Subcutaneous adipose tissue (tissue), 4 donors: ENCODE data around the gene C17orf50. TPM values are rescaled to one million over a fixed set of nuclear protein-coding genes. Genes with fewer than 3 reads are reported as not detected.

ENCODE experiments used
- total RNA-seq, 4 donors: library from RNA; depleted of rRNA; stranded (reverse); fragments of >200 nt; gene quantifications; one replicate each; pipeline ENCODE4 v1.1.0, GENCODE V29; 2016
- TF ChIP-seq, protein P1 (sequence below): fragments of 450-650 bp; IDR thresholded peaks from one replicate; pipeline ENCODE4 v1.5.1; 2016; ENCODE audit warnings: low read depth, mild to moderate bottlenecking, control low read depth, antibody characterized with exemption, moderate library complexity

Gene C17orf50
- total RNA-seq, 4 donors from 2014 or later: not detected

DNA sequence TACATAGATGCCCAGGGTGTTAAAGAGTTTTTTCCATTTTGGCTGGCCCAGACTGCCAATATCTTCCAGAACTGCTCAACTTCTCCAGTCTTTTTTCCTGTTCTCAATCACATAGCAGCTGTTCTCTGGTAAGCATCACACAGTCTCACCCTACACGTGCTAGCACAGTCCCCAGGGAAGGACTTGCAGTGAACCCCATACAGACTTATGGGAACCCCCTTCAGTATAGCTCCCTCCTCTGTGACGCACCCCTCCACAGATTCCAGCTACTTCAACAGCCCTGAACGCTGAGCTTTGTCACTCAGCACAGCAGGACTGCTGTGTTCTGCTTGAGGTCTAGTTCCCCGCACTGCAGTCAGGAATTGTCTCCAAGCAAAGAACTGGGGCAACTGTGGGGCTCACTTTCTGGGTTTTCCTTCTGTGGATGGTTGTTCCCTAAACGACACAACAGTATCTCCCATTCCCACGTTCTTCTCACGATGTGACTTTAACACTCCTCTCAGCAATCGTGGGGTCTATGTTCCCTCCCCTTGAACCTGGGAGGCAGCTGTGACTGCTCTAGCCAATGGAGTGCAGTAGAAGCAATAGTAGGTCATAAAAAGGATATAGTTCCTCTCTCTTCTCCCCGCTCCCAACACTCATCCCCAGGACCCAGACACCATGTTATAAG, 31.1 kb downstream of the C17orf50 start:
- TF ChIP-seq, protein P1, sequence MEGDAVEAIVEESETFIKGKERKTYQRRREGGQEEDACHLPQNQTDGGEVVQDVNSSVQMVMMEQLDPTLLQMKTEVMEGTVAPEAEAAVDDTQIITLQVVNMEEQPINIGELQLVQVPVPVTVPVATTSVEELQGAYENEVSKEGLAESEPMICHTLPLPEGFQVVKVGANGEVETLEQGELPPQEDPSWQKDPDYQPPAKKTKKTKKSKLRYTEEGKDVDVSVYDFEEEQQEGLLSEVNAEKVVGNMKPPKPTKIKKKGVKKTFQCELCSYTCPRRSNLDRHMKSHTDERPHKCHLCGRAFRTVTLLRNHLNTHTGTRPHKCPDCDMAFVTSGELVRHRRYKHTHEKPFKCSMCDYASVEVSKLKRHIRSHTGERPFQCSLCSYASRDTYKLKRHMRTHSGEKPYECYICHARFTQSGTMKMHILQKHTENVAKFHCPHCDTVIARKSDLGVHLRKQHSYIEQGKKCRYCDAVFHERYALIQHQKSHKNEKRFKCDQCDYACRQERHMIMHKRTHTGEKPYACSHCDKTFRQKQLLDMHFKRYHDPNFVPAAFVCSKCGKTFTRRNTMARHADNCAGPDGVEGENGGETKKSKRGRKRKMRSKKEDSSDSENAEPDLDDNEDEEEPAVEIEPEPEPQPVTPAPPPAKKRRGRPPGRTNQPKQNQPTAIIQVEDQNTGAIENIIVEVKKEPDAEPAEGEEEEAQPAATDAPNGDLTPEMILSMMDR: no peak

DNA sequence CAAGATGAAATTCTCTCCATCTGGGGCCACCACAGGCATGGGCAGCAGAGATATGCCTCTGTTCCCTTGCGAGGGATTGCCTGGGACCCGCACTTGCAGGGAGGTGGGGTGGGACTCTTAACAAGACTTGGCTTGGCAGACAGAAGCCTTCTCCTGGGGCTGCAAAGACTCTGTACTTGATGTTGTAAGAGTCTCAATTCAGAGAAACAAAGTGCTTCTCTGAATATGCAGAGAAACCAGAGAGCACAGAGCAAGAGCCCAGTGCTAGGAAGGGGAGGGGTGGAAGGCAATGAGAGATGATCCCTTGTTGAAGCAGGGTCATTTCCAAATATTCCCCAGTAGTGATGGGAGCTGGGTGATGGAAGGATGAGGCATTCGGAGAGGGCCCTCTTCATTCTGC, 32.6 kb downstream of the C17orf50 start:
- TF ChIP-seq, protein P1: no peak

DNA sequence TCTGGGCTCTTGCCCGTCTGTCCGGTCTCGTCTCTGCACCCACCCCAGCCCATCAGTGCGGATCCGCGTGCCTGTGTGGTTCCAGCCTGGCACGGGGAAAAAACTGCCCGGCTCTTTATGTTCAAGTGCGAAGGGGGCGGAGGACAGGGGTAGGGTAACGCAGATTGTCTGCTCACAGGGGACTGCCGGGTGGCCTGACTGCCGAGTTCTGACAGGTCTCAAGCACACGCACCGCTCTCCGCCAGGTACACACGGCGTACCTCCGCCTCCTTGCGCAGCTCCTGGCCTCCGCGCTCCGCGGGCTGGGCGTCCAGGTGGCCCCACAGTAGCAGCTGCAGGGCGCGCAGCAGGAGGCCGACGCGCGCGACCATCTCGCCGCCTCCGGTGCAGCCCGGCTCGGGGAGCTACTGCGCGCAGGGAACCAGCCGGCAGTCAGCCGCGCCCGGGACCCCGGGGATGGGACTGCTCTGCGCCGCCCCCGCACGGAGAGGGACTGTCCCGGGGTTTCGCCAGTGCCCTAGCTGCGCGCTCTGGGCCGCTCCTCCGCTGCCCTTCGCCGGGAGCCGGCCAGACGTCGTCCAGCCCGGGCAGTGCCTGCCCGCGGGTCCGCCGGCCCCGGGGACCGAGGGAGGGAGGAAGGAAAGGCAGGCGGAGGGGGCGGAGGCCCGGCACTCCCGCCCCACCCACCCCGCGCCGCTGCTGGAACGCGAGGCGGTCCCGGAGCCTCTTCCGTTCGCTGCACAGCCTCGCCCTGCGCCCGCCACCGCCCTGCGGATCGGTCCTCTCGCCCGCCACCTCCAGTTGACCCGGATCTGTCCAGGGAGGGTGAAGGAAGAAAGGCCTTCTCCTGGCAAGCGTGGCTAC, 34.6 kb downstream of the C17orf50 start, which contains the start of gene MMP28:
Gene MMP28, minus strand, starts transcription at position 635 of the 864 bp plus-strand sequence. Its CDS starts 264 bp downstream, at position 371.
- TF ChIP-seq, protein P1: no peak

DNA sequence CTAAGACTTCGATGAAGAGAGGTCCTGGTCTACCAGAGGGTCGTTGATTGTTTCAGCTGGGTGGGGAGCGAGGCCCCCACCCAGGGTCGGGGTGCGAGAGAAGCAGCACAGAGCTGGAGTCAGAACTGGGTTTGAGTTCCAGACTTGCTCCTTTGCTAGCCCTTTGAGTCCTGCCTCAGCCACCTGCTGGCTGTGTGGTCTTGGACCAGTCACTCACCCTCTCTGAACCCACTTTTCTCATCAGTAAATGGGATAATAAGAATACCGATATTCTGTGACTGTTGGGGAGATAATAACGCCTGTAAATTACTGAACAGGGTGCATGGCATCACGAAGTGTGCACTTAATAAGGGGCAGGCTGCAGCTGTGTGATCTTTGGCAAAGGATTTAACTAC, 35.2 kb downstream of the C17orf50 start:
- TF ChIP-seq, protein P1: no peak

DNA sequence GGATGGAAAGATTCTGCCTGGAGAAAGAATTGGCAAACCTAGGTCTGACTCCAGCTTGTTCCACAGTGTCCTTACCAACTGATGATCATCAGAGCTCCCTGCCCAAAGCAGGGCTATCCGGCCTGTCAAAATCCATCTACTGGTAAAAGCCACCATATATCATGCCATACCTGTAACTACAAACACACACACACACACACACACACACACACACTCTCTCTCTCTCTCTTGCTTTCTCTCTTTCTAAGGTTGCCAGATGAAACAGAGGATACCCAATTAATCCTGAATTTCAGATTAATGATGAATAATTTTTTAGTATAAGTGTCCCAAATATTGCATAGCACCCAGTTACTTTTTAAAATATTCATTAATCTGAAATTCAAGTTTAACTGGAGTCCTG, 36.3 kb downstream of the C17orf50 start:
- TF ChIP-seq, protein P1: no peak

DNA sequence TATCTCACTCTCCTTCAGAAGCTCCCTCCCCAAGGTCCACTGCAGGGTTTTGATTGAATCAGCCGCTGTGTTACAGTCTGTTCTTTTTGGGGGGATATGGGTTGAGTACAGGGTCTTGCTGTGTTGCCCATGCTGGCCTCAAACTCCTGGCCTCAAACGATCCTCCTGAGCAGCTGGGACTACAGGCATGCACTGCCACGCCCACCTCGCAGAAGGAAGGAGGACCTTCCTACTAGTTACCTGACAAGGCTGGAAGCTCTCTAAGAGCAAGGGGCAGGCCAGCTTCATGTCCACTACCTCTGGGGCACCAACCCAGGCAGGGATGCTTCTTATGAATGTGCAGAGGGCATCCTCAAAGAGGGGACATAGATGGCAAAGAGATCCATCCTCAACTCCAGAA, 36.7 kb downstream of the C17orf50 start:
- TF ChIP-seq, protein P1: no peak

DNA sequence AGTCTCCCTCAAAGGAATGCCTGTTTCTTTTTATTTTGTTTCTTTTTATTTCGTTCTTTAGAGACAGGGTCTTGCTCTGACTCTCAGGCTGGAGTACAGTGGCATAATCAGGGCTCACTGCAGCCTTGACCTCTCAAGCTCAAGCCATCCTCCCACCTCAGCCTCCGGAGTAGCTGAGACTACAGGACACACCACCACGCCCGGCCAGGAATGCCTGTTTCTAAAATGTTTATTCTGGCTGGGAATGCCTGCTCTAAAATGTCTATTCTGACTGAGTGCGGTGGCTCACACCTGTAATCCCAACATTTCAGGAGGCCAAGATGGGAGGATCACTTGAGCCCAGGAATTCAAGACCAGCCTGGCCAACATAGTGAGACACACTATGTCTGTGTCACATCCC, 37.2 kb downstream of the C17orf50 start:
- TF ChIP-seq, protein P1: no peak
